ENCODE measurements around the gene SAMD3.
"Not testable (repeated sequence)": the region's sequence is repeated elsewhere in the genome, so short reads cannot be mapped to it uniquely, and the experiment has no call there.

The SAMD3 gene

GRCh38 chr6:130183271-130184222 lies 39.2 kb downstream of the SAMD3 start:
- H3K4me3 ChIP-seq (ENCODE audit: low read depth, low read length), result no peak overlapping the region
- no peak for TF ChIP-seq CTCF (IDR thresholded peaks at IDR 0.05; ENCODE audit: control insufficient read depth, extremely low read depth, insufficient read depth)
- no peak for DNase-seq (ENCODE audit: low read depth)

- DNase-seq (ENCODE audit: low read depth), result no peak
- TF ChIP-seq CTCF (IDR thresholded peaks at IDR 0.05; ENCODE audit: control insufficient read depth, extremely low read depth, insufficient read depth), result no peak
- H3K4me3 ChIP-seq (ENCODE audit: low read depth, low read length), result no peak overlapping the region
Measured at GRCh38 chr6:130182466-130182865, 40.3 kb downstream of the SAMD3 start.

GRCh38 chr6:130178692-130179091 lies 44.1 kb downstream of the SAMD3 start:
- no peak for TF ChIP-seq CTCF (IDR thresholded peaks at IDR 0.05; ENCODE audit: control insufficient read depth, extremely low read depth, insufficient read depth)
- no peak for DNase-seq (ENCODE audit: low read depth)
- no peak overlapping the region for H3K4me3 ChIP-seq (ENCODE audit: low read depth, low read length)

- H3K4me3 ChIP-seq (ENCODE audit: low read depth, low read length), result no peak overlapping the region
- no peak for DNase-seq (ENCODE audit: low read depth)
- no peak for TF ChIP-seq CTCF (IDR thresholded peaks at IDR 0.05; ENCODE audit: control insufficient read depth, extremely low read depth, insufficient read depth)
Measured at GRCh38 chr6:130176378-130176777, 46.4 kb downstream of the SAMD3 start.

GRCh38 chr6:130173377-130174004 lies 49.3 kb downstream of the SAMD3 start:
- H3K4me3 ChIP-seq (ENCODE audit: low read depth, low read length), result not testable (repeated sequence)

GRCh38 chr6:130170160-130170559 lies 52.6 kb downstream of the SAMD3 start:
- not testable (repeated sequence) for DNase-seq (ENCODE audit: low read depth); H3K4me3 ChIP-seq (ENCODE audit: low read depth, low read length)

More at GRCh38 chr6:130173377-130174004, 49.3 kb downstream of the SAMD3 start:
- DNase-seq (ENCODE audit: low read depth), result not testable (repeated sequence)

- no peak for DNase-seq (ENCODE audit: low read depth)
- no peak for TF ChIP-seq CTCF (IDR thresholded peaks at IDR 0.05; ENCODE audit: control insufficient read depth, extremely low read depth, insufficient read depth)
- no peak overlapping the region for H3K4me3 ChIP-seq (ENCODE audit: low read depth, low read length)
Measured at GRCh38 chr6:130167655-130168054, 55.1 kb downstream of the SAMD3 start.

All from LNCaP clone FGC (cell line).